HEK293T (cell line): ENCODE data around the gene SHISA9.

ENCODE experiments used
- ARNT ChIP-seq: fragments of 450-650 bp; IDR thresholded peaks from 2 replicates; pipeline ENCODE4 v1.6.1; 2017; ENCODE audit warnings: mild to moderate bottlenecking
- BHLHE40 ChIP-seq: fragments of 450-650 bp; IDR thresholded peaks from 2 replicates; pipeline ENCODE4 v1.6.1; 2016; ENCODE audit warnings: mild to moderate bottlenecking, moderate library complexity, borderline replicate concordance
- CTBP1 ChIP-seq: fragments of 450-650 bp; IDR thresholded peaks from 2 replicates; pipeline ENCODE4 v1.6.1; 2016; ENCODE audit warnings: borderline replicate concordance
- NFRKB ChIP-seq: fragments of 450-650 bp; IDR thresholded peaks from 2 replicates; pipeline ENCODE4 v1.6.1; 2016; ENCODE audit warnings: mild to moderate bottlenecking, moderate library complexity
- SP1 ChIP-seq: fragments of 450-650 bp; IDR thresholded peaks from 2 replicates; pipeline ENCODE4 v1.6.1; 2017
- ZNF384 ChIP-seq: fragments of 450-650 bp; IDR thresholded peaks from 2 replicates; pipeline ENCODE4 v1.6.1; 2016

GRCh38 chr16:13041180-13041579 is 139.8 kb downstream of the SHISA9 start:
- no peak for TF ChIP-seq CTBP1
- no peak for TF ChIP-seq NFRKB
- no peak for TF ChIP-seq SP1
- TF ChIP-seq ZNF384, result no peak
- TF ChIP-seq BHLHE40, result no peak
- no peak for TF ChIP-seq ARNT
